GM13976 (cell line): ENCODE measurements around the gene SLC9A9.

Source experiments
- DNase-seq: peaks from one replicate; pipeline ENCODE4 v3.0.0; 2012; ENCODE audit warnings: low spot score
- in situ Hi-C: fragments of 300-500 bp; cut with MboI; formaldehyde crosslinking; loops from one replicate; pipeline ENCODE4 v1.12.0; 2022; ENCODE audit warnings: low sequenced_read_pairs, mixed read lengths, inconsistent platforms; ENCODE audit not compliant: unreplicated experiment
- TF ChIP-seq, protein P1 (sequence below): IDR thresholded peaks from 2 replicates; pipeline ENCODE4 v1.5.1; 2012; ENCODE audit warnings: borderline replicate concordance, mild to moderate bottlenecking; ENCODE audit not compliant: insufficient read depth; ENCODE audit errors: extremely low read depth, missing control alignments, control extremely low read depth

Gene SLC9A9

DNA sequence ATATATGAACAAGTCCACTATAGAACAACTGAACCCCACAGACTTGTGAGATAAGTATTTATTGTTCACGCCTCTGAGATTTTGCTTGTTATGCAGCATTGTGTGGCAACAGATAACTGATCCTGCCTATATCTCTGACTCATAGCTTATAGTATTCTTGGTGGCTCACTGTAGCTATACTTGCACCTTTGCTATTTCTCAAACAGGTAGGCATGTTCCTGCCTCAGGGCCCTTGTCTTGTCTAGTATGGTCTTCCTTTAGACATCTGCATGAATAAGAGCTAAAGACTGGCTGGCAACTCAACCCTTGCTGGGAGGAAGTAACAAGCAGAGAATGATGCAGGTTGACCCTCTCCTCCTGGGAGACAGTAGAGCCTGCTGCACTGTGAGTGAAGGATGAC is 472.6 kb downstream of the SLC9A9 start:
- in situ Hi-C loops: no loop called here
- no peak for DNase-seq
- TF ChIP-seq, protein P1, sequence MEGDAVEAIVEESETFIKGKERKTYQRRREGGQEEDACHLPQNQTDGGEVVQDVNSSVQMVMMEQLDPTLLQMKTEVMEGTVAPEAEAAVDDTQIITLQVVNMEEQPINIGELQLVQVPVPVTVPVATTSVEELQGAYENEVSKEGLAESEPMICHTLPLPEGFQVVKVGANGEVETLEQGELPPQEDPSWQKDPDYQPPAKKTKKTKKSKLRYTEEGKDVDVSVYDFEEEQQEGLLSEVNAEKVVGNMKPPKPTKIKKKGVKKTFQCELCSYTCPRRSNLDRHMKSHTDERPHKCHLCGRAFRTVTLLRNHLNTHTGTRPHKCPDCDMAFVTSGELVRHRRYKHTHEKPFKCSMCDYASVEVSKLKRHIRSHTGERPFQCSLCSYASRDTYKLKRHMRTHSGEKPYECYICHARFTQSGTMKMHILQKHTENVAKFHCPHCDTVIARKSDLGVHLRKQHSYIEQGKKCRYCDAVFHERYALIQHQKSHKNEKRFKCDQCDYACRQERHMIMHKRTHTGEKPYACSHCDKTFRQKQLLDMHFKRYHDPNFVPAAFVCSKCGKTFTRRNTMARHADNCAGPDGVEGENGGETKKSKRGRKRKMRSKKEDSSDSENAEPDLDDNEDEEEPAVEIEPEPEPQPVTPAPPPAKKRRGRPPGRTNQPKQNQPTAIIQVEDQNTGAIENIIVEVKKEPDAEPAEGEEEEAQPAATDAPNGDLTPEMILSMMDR: no peak

DNA sequence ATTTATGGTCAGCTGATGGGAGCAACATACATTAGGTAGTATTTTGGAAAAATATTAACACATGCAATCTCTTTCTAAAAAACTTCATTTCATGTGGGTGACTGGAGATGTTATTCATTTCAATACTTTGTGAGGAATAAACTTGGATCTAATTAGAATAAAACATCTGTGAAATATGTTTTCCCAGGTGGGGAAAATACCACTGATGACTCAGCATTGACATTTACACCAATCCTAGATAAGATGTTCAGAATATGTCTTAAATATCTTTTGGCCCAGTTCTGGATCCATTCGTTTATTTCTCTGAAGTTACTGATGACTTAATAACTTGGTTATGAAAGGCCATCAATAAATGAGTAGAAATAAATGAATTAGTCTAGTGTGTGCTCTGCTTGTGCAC is 481.1 kb downstream of the SLC9A9 start:
- in situ Hi-C loops: no loop called here
- DNase-seq: no peak
- TF ChIP-seq, protein P1: no peak

DNA sequence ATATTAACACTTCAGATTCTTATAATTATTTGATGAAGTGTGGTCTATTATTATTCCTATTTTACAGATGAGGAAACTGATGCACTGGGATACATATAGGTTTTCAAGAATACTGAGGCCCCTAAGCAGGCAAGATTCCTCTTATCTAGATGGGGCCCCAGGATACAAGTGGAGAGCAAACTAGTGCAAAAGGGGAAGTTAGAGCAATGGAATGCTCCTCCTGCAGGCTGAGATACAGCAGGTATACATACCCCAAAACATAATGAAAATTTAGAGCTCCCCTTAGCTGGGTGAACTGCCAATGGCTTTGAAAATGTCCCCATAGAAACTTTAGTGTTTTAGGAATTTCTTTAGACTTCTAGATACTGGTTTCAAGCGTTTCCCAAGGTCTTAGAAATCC is 481.6 kb downstream of the SLC9A9 start:
- in situ Hi-C loops: no loop called here
- TF ChIP-seq, protein P1: no peak
- no peak for DNase-seq

DNA sequence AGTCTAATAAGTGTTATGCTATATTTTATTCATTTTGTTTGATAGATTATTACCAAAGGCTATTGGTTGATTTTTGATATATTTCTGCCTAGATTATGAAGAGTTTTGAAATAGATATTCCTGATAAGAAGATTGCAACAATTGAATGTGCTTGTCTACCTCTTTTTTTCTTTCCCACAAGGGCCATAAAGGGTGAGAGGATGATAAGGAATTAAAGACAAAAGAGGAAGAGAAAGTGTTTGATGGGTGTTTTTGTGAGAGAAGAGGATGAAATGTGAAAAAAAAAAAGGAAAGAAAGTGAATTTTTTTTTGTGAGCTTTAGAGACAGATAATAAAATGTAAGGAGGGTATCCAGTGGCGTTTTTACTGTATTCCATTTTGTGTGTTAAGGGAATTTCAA is 484.3 kb downstream of the SLC9A9 start:
- in situ Hi-C loops: no loop called here
- DNase-seq: no peak
- TF ChIP-seq, protein P1: no peak

DNA sequence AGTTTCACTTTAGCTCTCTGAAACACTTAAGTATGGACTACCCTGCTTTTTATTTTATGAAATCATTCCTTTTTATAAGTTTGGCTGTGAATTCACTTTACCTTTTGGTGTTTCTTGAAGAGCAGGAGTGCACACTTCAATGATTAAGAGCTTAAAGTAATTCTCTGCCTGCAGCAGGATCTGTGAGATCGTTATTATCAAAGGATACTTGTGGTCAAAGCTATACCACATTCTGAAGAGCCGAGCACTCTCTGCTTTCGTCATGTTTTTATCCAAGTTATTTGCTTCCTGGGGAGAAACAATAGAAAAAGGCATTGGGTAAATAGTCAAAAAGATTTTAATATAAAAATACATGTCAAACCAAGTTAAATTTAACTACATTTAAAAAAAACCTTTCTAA is 485.0 kb downstream of the SLC9A9 start:
- no peak for DNase-seq
- in situ Hi-C loops: no loop called here
- TF ChIP-seq, protein P1: no peak

DNA sequence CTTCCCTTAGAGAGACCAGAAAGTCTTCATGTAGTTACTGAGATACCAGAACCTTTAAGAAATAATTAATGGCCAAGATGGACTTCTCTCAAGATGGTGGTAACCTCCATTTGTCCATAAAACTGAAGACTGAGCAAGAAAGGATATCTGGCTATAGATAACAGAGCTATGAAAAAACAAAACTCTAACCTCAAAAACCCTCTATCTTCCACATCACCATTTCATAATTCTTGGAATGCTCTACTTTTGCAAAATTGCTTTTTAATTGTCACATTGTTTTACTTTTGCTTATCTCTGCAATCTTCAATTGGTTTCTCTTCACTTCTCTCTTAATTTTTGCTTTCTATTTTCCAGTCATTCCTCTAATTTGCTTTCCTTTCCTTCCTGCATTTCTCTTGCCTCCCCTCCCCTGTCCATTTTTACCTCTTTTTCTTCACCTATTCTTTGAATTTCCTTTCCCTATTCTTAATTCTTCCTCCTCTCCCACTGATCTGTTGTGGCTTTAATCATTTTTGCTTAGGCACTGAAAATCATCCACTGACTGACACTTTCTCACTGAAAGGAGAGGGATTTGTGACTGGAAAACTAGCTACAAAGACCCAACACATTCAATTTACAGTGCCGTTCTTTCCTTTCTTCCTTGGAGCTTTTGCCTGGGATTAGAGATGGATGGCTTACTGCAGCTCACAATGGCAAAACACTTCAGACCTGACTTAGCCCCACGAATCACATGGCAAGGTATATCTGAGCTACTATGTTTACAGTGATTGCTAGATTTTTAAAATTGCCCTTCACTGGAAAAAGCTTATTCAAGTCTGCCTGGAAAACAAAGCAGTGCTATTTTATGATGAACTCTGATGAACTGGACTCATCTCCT is 485.9 kb downstream of the SLC9A9 start:
- TF ChIP-seq, protein P1: no peak
- DNase-seq: no peak
- in situ Hi-C loops: no loop called here
